ENCODE data around the gene C20orf144. TPM values are rescaled to one million over a fixed set of nuclear protein-coding genes. Genes with fewer than 3 reads are reported as not detected.
A peak's percentile ranks its signal among the peaks of the same experiment; 100 is the strongest.

The C20orf144 gene
- total RNA-seq, 1 donor from 2014 or later: 0.09 TPM

- Mint-ChIP-seq H3K4me3 (peak overlapping the region; percentile 67), H3K27me3 (ENCODE audit: low read depth) (no peaks in the 10 kb centered on the region), H3K4me1 (peaks cover 24% of the 10 kb centered on the region), H3K27ac (peak overlapping the region; percentile 89), H3K36me3 (no peaks in the 10 kb centered on the region), H3K9me3 (no peaks in the 10 kb centered on the region)
- TF ChIP-seq CTCF (IDR thresholded peaks at IDR 0.05; ENCODE audit: unreplicated experiment): no peak
- DNase-seq (ENCODE audit: low spot score in 2 of 2, unreplicated experiment in 2 of 2): no peak
Observed at GRCh38 chr20:33684533-33685327, 22.6 kb downstream of the C20orf144 start.

- Mint-ChIP-seq H3K9me3 (no peaks in the 10 kb centered on the region), H3K4me3 (peak overlapping the region; percentile 67), H3K4me1 (peaks cover 29% of the 10 kb centered on the region), H3K27me3 (ENCODE audit: low read depth) (no peaks in the 10 kb centered on the region), H3K36me3 (no peaks in the 10 kb centered on the region), H3K27ac (peak overlapping the region; percentile 89)
- no peak for TF ChIP-seq CTCF (IDR thresholded peaks at IDR 0.05; ENCODE audit: unreplicated experiment)
- no peak for DNase-seq (ENCODE audit: low spot score in 2 of 2, unreplicated experiment in 2 of 2)
Observed at GRCh38 chr20:33685328-33686099, 23.4 kb downstream of the C20orf144 start.

GRCh38 chr20:33686100-33686983 lies 24.2 kb downstream of the C20orf144 start, which contains the start of gene E2F1:
TSS of gene E2F1 (minus strand) at chr20:33686385. CDS start at chr20:33686264, 121 bp downstream.
- Mint-ChIP-seq H3K9me3 (no peaks in the 10 kb centered on the region), H3K27ac (peak within 1 kb of the TSS; percentile 95), H3K4me3 (peak within 1 kb of the TSS; percentile 71), H3K36me3 (no peaks in the 10 kb centered on the region), H3K4me1 (peaks cover 29% of the 10 kb centered on the region), H3K27me3 (ENCODE audit: low read depth) (no peaks in the 10 kb centered on the region)
- no peak for TF ChIP-seq CTCF (IDR thresholded peaks at IDR 0.05; ENCODE audit: unreplicated experiment)
- DNase-seq (ENCODE audit: low spot score in 2 of 2, unreplicated experiment in 2 of 2): peak; percentile 97 to 98

- Mint-ChIP-seq H3K4me1 (peaks cover 29% of the 10 kb centered on the region), H3K4me3 (peak overlapping the region; percentile 71), H3K27ac (peak overlapping the region; percentile 95), H3K9me3 (no peaks in the 10 kb centered on the region), H3K36me3 (no peaks in the 10 kb centered on the region), H3K27me3 (ENCODE audit: low read depth) (no peaks in the 10 kb centered on the region)
- TF ChIP-seq CTCF (IDR thresholded peaks at IDR 0.05; ENCODE audit: unreplicated experiment): no peak
- DNase-seq (ENCODE audit: low spot score in 2 of 2, unreplicated experiment in 2 of 2): no peak
Observed at GRCh38 chr20:33686984-33687366, 24.8 kb downstream of the C20orf144 start.

- no peaks in the 10 kb centered on the region for H3K36me3 Mint-ChIP-seq
- no peak overlapping the region for H3K4me3 Mint-ChIP-seq
- no peaks in the 10 kb centered on the region for H3K27me3 Mint-ChIP-seq (ENCODE audit: low read depth)
- peak overlapping the region; percentile 95 for H3K27ac Mint-ChIP-seq
- peaks cover 29% of the 10 kb centered on the region for H3K4me1 Mint-ChIP-seq
- no peak for DNase-seq (ENCODE audit: low spot score in 2 of 2, unreplicated experiment in 2 of 2)
- TF ChIP-seq CTCF (IDR thresholded peaks at IDR 0.05; ENCODE audit: unreplicated experiment): no peak
- no peaks in the 10 kb centered on the region for H3K9me3 Mint-ChIP-seq
Observed at GRCh38 chr20:33687370-33687915, 25.3 kb downstream of the C20orf144 start.
